H1 (cell line): ENCODE results near the gene PSMF1. TPM values are rescaled to one million over a fixed set of nuclear protein-coding genes. Genes with fewer than 3 reads are reported as not detected.

ENCODE experiments used
- CTCF ChIA-PET: fragments of 300-600 bp; sonication (Branson Sonifier 250); formaldehyde crosslinking; loops from one replicate; lab custom pipeline; 2021; ENCODE audit not compliant: partially characterized antibody; lab: Charles Lee
- POLR2A ChIA-PET: fragments of 300-600 bp; sonication (Branson Sonifier 250); formaldehyde crosslinking; loops from one replicate; lab custom pipeline; 2021; ENCODE audit warnings: inconsistent platforms; ENCODE audit not compliant: partially characterized antibody; lab: Charles Lee
- DNase-seq, 2 experiments: peaks; one replicate each; pipeline versions ENCODE4 v3.0.0 to v3.0.0-alpha.2; 2010 to 2022; ENCODE audit warnings: low spot score in 2 of 2, low read depth in 1 of 2, mixed read lengths in 1 of 2
- FAIRE-seq: peaks from 2 replicates; lab custom pipeline; 2011; peaks lifted over from hg19 to GRCh38; lab: Jason Lieb, UNC
- H2AFZ ChIP-seq: 2 replicates; pipeline ENCODE4 v1.8.1; 2012; ENCODE audit warnings: low read length, inconsistent platforms
- H2AK5ac ChIP-seq: 2 replicates; pipeline ENCODE4 v1.6.1; 2013; ENCODE audit warnings: low read depth, low read length
- H2BK120ac ChIP-seq: replicated peaks from 2 replicates; pipeline ENCODE3; 2013; ENCODE audit warnings: low read depth, low read length, inconsistent platforms
- H2BK12ac ChIP-seq: 2 replicates; pipeline ENCODE4 v1.6.1; 2013; ENCODE audit warnings: low read depth, low read length
- H2BK15ac ChIP-seq: 2 replicates; pipeline ENCODE4 v1.6.1; 2013; ENCODE audit warnings: low read length
- H2BK20ac ChIP-seq: 2 replicates; pipeline ENCODE4 v1.6.1; 2013; ENCODE audit warnings: low read length
- H2BK5ac ChIP-seq: 2 replicates; pipeline ENCODE4 v1.6.1; 2013; ENCODE audit warnings: low read depth, low read length
- H3K14ac ChIP-seq: 2 replicates; pipeline ENCODE4 v1.6.1; 2013; ENCODE audit warnings: inconsistent platforms; ENCODE audit not compliant: insufficient read length
- H3K18ac ChIP-seq: 2 replicates; pipeline ENCODE4 v1.6.1; 2013; ENCODE audit warnings: low read length; ENCODE audit errors: extremely low read depth
- H3K23ac ChIP-seq: 2 replicates; pipeline ENCODE4 v1.6.1; 2013; ENCODE audit warnings: inconsistent platforms; ENCODE audit not compliant: insufficient read length
- H3K23me2 ChIP-seq: 2 replicates; pipeline ENCODE4 v1.6.1; 2013; ENCODE audit warnings: low read depth, low read length
- H3K27ac ChIP-seq: 2 replicates; pipeline ENCODE4 v1.6.1; 2011; ENCODE audit warnings: low read depth, low read length, inconsistent platforms
- H3K27me3 ChIP-seq, 4 experiments: replicated peaks in 1 of 4; 1 replicate in 1 of 4; 2 replicates in 3 of 4; pipeline versions ENCODE4 v1.6.1 to v1.8.1; 2011 to 2013; ENCODE audit warnings: low read length in 3 of 4, mild to moderate bottlenecking in 3 of 4, inconsistent platforms in 2 of 4, mixed read lengths in 2 of 4, moderate library complexity in 1 of 4; ENCODE audit not compliant: control insufficient read depth in 3 of 4, insufficient read depth in 3 of 4; ENCODE audit errors: extremely low read depth in 1 of 4
- H3K36me3 ChIP-seq, 4 experiments: 2 replicates each; pipeline versions ENCODE4 v1.6.1 to v1.8.1; 2011 to 2013; ENCODE audit warnings: mild to moderate bottlenecking in 4 of 4, low read length in 3 of 4, moderate library complexity in 2 of 4, control low read depth in 1 of 4, inconsistent platforms in 1 of 4; ENCODE audit not compliant: insufficient read depth in 4 of 4, control insufficient read depth in 2 of 4
- H3K4ac ChIP-seq: replicated peaks from 2 replicates; pipeline ENCODE3; 2013; ENCODE audit warnings: low read length, low read depth, mixed read lengths, inconsistent platforms; ENCODE audit not compliant: insufficient read length
- H3K4me1 ChIP-seq, 4 experiments: replicated peaks in 1 of 4; 1 replicate in 1 of 4; 2 replicates in 3 of 4; pipeline versions ENCODE4 v1.6.1 to v1.8.1; 2011 to 2013; ENCODE audit warnings: low read length in 3 of 4, inconsistent platforms in 2 of 4, mixed read lengths in 1 of 4; ENCODE audit not compliant: insufficient read depth in 4 of 4, control insufficient read depth in 3 of 4
- H3K4me2 ChIP-seq, 2 experiments: 2 replicates each; pipeline versions ENCODE4 v1.6.1 to v1.8.1; 2011 to 2013; ENCODE audit warnings: low read depth in 2 of 2, low read length in 2 of 2, control low read depth in 1 of 2, inconsistent platforms in 1 of 2, mild to moderate bottlenecking in 1 of 2; ENCODE audit not compliant: insufficient read depth in 1 of 2
- H3K4me3 ChIP-seq, 4 experiments: fragments of 200-600, 300-600 bp in 1 of 4; sonication (generic), shearing (Covaris generic), sonication (Bioruptor Twin) in 1 of 4; 2 replicates each; pipeline versions ENCODE4 v1.5.1 to v1.8.1; 2011 to 2016; ENCODE audit warnings: low read length in 4 of 4, low read depth in 3 of 4, control low read depth in 2 of 4, inconsistent platforms in 2 of 4, mild to moderate bottlenecking in 2 of 4, mixed read lengths in 1 of 4, moderate library complexity in 1 of 4; ENCODE audit not compliant: insufficient read depth in 2 of 4; ENCODE audit errors: extremely low read depth in 1 of 4
- H3K56ac ChIP-seq: replicated peaks from 2 replicates; pipeline ENCODE3; 2013; ENCODE audit warnings: low read depth, mild to moderate bottlenecking, mixed read lengths, low read length, inconsistent platforms; ENCODE audit not compliant: insufficient read length
- H3K79me1 ChIP-seq: 2 replicates; pipeline ENCODE4 v1.6.1; 2013; ENCODE audit warnings: low read depth, low read length, control low read depth
- H3K79me2 ChIP-seq, 2 experiments: 2 replicates each; pipeline versions ENCODE4 v1.6.1 to v1.8.1; 2012 to 2013; ENCODE audit warnings: low read length in 2 of 2, mild to moderate bottlenecking in 2 of 2, inconsistent platforms in 1 of 2; ENCODE audit not compliant: insufficient read depth in 2 of 2, control insufficient read depth in 1 of 2
- H3K9ac ChIP-seq, 4 experiments: replicated peaks in 1 of 4; 1 replicate in 1 of 4; 2 replicates in 3 of 4; pipeline versions ENCODE4 v1.6.1 to v1.8.1; 2011 to 2013; ENCODE audit warnings: low read depth in 3 of 4, low read length in 3 of 4, control low read depth in 2 of 4, mild to moderate bottlenecking in 2 of 4, moderate library complexity in 2 of 4, inconsistent platforms in 1 of 4; ENCODE audit errors: extremely low read depth in 1 of 4
- H3K9me3 ChIP-seq, 2 experiments: 2 replicates each; pipeline versions ENCODE4 v1.6.1 to v1.8.1; 2012 to 2013; ENCODE audit warnings: mild to moderate bottlenecking in 2 of 2, moderate library complexity in 2 of 2, control low read depth in 1 of 2, inconsistent platforms in 1 of 2, low read depth in 1 of 2, low read length in 1 of 2, mixed read lengths in 1 of 2; ENCODE audit not compliant: insufficient read depth in 2 of 2
- H4K20me1 ChIP-seq, 2 experiments: replicated peaks in 1 of 2; 2 replicates each; pipeline versions ENCODE3 to v1.8.1; 2011 to 2013; ENCODE audit warnings: inconsistent platforms in 2 of 2, low read length in 2 of 2, mild to moderate bottlenecking in 1 of 2; ENCODE audit not compliant: insufficient read depth in 2 of 2, control insufficient read depth in 1 of 2
- H4K5ac ChIP-seq: 2 replicates; pipeline ENCODE4 v1.6.1; 2013; ENCODE audit warnings: low read length, low read depth, mixed read lengths, inconsistent platforms; ENCODE audit not compliant: insufficient read length
- H4K8ac ChIP-seq: 2 replicates; pipeline ENCODE4 v1.8.0; 2013; ENCODE audit warnings: mild to moderate bottlenecking, moderate library complexity, low read length, inconsistent platforms; ENCODE audit not compliant: insufficient read depth; ENCODE audit errors: extremely low read depth
- H4K91ac ChIP-seq: replicated peaks from 2 replicates; pipeline ENCODE3; 2013; ENCODE audit warnings: low read length, mixed read lengths, inconsistent platforms; ENCODE audit not compliant: insufficient read length
- ASH2L ChIP-seq: fragments of 200-600, 300-600 bp; sonication (generic); IDR thresholded peaks from one replicate; pipeline ENCODE4 v1.7.1; 2017; ENCODE audit warnings: low read length
- ATF3 ChIP-seq: IDR thresholded peaks from 2 replicates; pipeline ENCODE4 v1.6.1; 2011; ENCODE audit warnings: low read depth, mild to moderate bottlenecking, low read length; ENCODE audit not compliant: insufficient read depth
- CBX8 ChIP-seq: fragments of 300-800, 300-1000 bp; sonication (generic); IDR thresholded peaks from 2 replicates; pipeline ENCODE4 v1.7.1; 2016; ENCODE audit warnings: low read depth, low read length, borderline replicate concordance
- CEBPB ChIP-seq: IDR thresholded peaks from 2 replicates; pipeline ENCODE4 v1.6.1; 2012; ENCODE audit warnings: low read depth, low read length
- FOSL1 ChIP-seq: IDR thresholded peaks from 2 replicates; pipeline ENCODE4 v1.6.1; 2011; ENCODE audit warnings: mild to moderate bottlenecking, low read depth, low read length, moderate library complexity; ENCODE audit not compliant: insufficient read depth
- JUN ChIP-seq: IDR thresholded peaks from 2 replicates; pipeline ENCODE4 v1.6.1; 2011; ENCODE audit warnings: low read depth, mild to moderate bottlenecking, improper control_type of control experiment, low read length
- JUND ChIP-seq: IDR thresholded peaks from 2 replicates; pipeline ENCODE4 v1.6.1; 2011; ENCODE audit warnings: mild to moderate bottlenecking, improper control_type of control experiment, low read length
- NANOG ChIP-seq: IDR thresholded peaks from 2 replicates; pipeline ENCODE4 v1.6.1; 2011; ENCODE audit warnings: low read length, low read depth, mild to moderate bottlenecking, inconsistent platforms; ENCODE audit not compliant: insufficient read depth, poor library complexity, severe bottlenecking
- SIN3A ChIP-seq, 2 experiments: IDR thresholded peaks in 1 of 2; conservative IDR thresholded peaks in 1 of 2; 2 replicates each; pipeline ENCODE4 v1.6.1; 2011 to 2012; ENCODE audit warnings: low read length in 2 of 2, improper control_type of control experiment in 1 of 2, low read depth in 1 of 2, mild to moderate bottlenecking in 1 of 2
- SIX5 ChIP-seq: IDR thresholded peaks from 2 replicates; pipeline ENCODE4 v1.6.1; 2011; ENCODE audit warnings: mild to moderate bottlenecking, low read depth, low read length
- SP1 ChIP-seq: IDR thresholded peaks from 2 replicates; pipeline ENCODE4 v1.6.1; 2011; ENCODE audit warnings: low read depth, low read length
- SP2 ChIP-seq: IDR thresholded peaks from 2 replicates; pipeline ENCODE4 v1.6.1; 2012; ENCODE audit warnings: mild to moderate bottlenecking, low read length, inconsistent platforms
- SP4 ChIP-seq: IDR thresholded peaks from 2 replicates; pipeline ENCODE4 v1.6.1; 2012; ENCODE audit warnings: low read length, inconsistent platforms
- TBP ChIP-seq: IDR thresholded peaks from 2 replicates; pipeline ENCODE4 v1.6.1; 2011; ENCODE audit warnings: low read depth, low read length, improper control_type of control experiment
- TCF12 ChIP-seq: IDR thresholded peaks from 2 replicates; pipeline ENCODE4 v1.6.1; 2011; ENCODE audit warnings: low read depth, mild to moderate bottlenecking, low read length
- WGBS, 2 experiments: shearing (Covaris generic) in 1 of 2; methylation state at CpG; one replicate each; pipeline versions ENCODE4 v1.1.6 to v1.1.7; 2013 to 2015; ENCODE audit warnings: low lambda C conversion rate in 2 of 2, mixed read lengths in 2 of 2, inconsistent platforms in 1 of 2, low coverage in 1 of 2, missing lambda C conversion rate in 1 of 2; ENCODE audit not compliant: insufficient replicate concordance in 2 of 2, insufficient coverage in 1 of 2, insufficient read length in 1 of 2; ENCODE audit errors: extremely low coverage in 1 of 2, missing lambda C conversion rate in 1 of 2; 5-methylcytosine and 5-hydroxymethylcytosine counted together
- polyA plus RNA-seq, 7 experiments: library from polyadenylated mRNA; depleted of rRNA in 3 of 7; stranded (reverse) in 5 of 7; unstranded in 2 of 7; fragments of >200 nt in 5 of 7; fragments of 200-250 nt in 2 of 7; gene quantifications; 1 replicate in 5 of 7; 2 replicates in 1 of 7; 4 replicates in 1 of 7; pipeline versions ENCODE4 v1.2.1 to v1.2.3, GENCODE V29; 2011 to 2013; ENCODE audit warnings: missing spikeins in 2 of 7, mixed read lengths in 2 of 7
- total RNA-seq: library from RNA; stranded (reverse); fragmentation: NEBNext Ultra II Directional; extraction: Animal tissue kit (Norgen Biotek cat#: 25700); gene quantifications from 2 replicates; pipeline ENCODE4 v1.2.1, GENCODE V29; 2021

The PSMF1 gene
- total and polyA plus RNA-seq, 2 of the 8 experiments (the other 6 are each of a cell fraction or from before 2014, with no cell fraction given), result 106 to 159 TPM

GRCh38 chr20:1081891-1082290 is 36.5 kb upstream of the PSMF1 start:
- POLR2A ChIA-PET, result no interaction called here
- TF ChIP-seq FOSL1 (no peak), ATF3 (no peak), JUND (no peak), SP2 (no peak), SP1 (no peak), TCF12 (no peak), SP4 (no peak), SIX5 (no peak), CEBPB (no peak), TBP (no peak), JUN (no peak), ASH2L (no peak), NANOG (no peak), SIN3A (conservative IDR thresholded peaks at IDR 0.05 in 1 of 2, IDR thresholded peaks at IDR 0.05 in 1 of 2; ENCODE audit: low read depth in 1 of 2, low read length in 2 of 2) (no peak), CBX8 (no peak)

More at GRCh38 chr20:1081891-1082290, 36.5 kb upstream of the PSMF1 start:
- no peak overlapping the region for H2AK5ac ChIP-seq
- H3K9me3 ChIP-seq, result peaks cover 3 to 7% of the 10 kb centered on the region in 2 experiments; a peak in 2 of 4 replicates
- no peaks in the 10 kb centered on the region for H3K4me1 ChIP-seq
- no peaks in the 10 kb centered on the region for H3K36me3 ChIP-seq
- H3K56ac ChIP-seq, result no peak overlapping the region
- H3K23me2 ChIP-seq, result no peaks in the 10 kb centered on the region; the same call in 1 of the 2 replicates
- H2BK120ac ChIP-seq, result no peak overlapping the region
- H3K27ac ChIP-seq, result no peak overlapping the region
- no peak overlapping the region for H4K91ac ChIP-seq
- H3K18ac ChIP-seq, result no peak overlapping the region
- no peak overlapping the region for H3K4me3 ChIP-seq
- H4K8ac ChIP-seq, result no peak overlapping the region
- CTCF ChIA-PET, result interaction anchor here (1.2 kb wide), 1 partner anchor 8 kb away, joined by 3 read pairs; no protein-coding TSS in a partner anchor
- H3K9ac ChIP-seq, result no peak overlapping the region
- H2BK5ac ChIP-seq, result no peak overlapping the region
- H2AFZ ChIP-seq, result no peak overlapping the region
- FAIRE-seq (no peak), DNase-seq (no peak)
- no peak overlapping the region for H2BK12ac ChIP-seq
- no peak overlapping the region for H2BK20ac ChIP-seq
- no peaks in the 10 kb centered on the region for H3K27me3 ChIP-seq
- H3K4me2 ChIP-seq, result no peak overlapping the region
- H3K23ac ChIP-seq, result no peak overlapping the region
- H4K20me1 ChIP-seq, result no peaks in the 10 kb centered on the region
- H3K79me1 ChIP-seq, result no peaks in the 10 kb centered on the region
- no peaks in the 10 kb centered on the region for H3K79me2 ChIP-seq
- 95% methylated on average over 4 of the region's 4 CpGs; no CpG with 5 or more reads in 1 of the 2 experiments for WGBS, 2 experiments
- no peak overlapping the region for H3K4ac ChIP-seq
- H2BK15ac ChIP-seq, result no peak overlapping the region
- H4K5ac ChIP-seq, result no peak overlapping the region
- no peak overlapping the region for H3K14ac ChIP-seq
